GM21723 (cell line): ENCODE data around the gene DUSP10.
A peak's percentile ranks its signal among the peaks of the same experiment; 100 is the strongest.

Experiments used
- ATAC-seq: cut with Tn5 transposase; IDR thresholded peaks from one replicate; pipeline ENCODE4 v1.9.1; 2021; ENCODE audit warnings: mild to moderate bottlenecking, moderate library complexity; ENCODE audit not compliant: unreplicated experiment

The DUSP10 gene

DNA sequence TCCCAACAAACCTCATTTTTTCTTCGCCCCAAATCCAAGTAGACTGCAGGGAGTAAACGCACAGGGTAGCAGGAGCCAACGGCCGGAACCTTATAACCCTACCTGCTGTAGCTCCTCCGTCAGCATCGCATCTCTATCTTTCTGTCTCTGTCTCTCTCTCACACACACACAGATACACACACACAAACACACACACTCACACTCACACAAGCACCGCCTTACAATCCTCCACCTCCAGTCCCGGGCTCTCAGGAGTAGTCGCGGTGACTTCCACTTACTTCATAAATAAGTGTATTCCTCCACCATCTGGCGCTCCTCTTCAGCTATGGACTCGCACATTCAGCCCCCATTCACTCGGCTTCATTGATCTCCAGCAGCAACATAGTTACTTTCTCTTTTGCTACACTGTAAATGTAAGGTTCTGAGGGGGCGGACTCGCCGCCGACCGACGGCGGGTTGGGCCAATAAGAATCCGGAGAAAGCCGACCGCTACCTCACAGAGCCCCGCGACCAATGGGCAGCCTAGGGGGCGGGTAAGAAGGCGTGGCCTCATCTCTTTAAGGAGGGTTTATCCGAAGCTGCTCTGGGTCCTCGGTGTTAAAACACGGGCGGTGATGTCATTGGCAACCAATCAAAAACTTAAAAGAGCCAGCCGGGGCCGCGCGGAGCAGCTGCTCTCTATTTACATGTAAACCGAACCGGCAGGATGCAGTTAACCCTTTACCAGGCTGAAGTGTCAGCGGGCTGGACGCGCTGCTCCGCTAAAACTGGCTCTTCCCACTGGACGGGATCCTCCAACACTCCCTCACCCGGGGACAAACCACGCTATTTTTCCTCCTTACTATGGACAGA, at the start of gene DUSP10:
Gene DUSP10 (minus strand): TSS at position 387 of the 852 bp plus-strand sequence. CDS start 2,345 bp downstream, outside the sequence.
- peak; percentile 76 for ATAC-seq

DNA sequence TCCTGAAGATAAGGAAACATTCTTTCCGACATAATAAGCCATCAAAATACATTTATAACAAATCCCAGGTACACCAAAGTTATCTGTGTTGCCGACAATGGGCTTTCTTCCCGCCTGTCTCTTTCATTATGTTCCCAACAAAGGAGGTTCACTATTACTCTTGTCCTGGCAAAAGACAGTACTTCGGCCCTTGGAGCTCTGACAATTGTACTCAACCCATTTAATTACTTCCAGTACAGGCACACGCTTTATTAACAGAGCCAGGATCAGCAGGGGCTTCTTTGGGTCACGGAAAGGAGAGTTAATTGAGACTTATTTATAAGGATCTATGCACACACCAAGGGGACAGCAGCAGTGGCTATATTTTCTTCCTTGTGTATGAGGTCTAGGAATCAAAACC, 46.6 kb upstream of the DUSP10 start:
- ATAC-seq, result no peak

DNA sequence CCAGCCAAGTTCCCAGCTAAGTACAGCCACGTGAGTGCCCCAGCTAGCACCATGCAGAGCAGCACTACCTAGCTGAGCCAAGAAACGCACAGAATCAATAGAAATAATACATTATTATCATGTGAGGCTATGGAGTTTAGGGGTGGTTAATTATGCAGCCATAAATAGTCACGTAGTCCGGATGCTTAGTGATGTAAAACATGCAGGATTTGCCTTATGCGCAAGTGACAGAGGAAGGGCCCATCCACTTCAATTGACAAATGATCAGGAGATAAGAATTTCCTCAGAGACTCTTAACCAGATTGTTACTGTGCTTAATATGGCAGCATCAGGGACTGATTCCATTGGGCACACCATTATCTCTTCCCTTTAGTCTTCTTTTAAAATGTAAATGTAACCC, 44.8 kb upstream of the DUSP10 start:
- ATAC-seq, result no peak

DNA sequence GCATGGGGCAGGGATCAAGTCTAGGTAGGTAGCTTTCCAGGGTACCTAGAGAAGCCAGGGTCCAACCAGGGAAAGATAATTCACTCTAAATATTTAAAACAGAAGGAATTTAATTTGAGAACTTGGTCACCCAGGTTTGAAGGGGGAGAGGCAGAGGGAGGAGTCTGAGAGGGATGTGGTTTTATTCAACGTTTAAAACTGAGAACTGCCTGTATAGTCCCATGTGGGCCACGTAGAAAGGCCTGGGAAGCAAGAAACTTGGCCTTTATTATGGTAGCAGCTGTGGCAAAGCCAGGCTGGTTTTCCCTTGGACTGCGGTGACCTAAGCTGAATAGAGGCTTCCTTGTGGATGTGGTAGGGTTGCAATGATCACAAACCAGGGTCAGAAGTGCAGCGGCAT, 42.0 kb upstream of the DUSP10 start:
- ATAC-seq, result no peak

DNA sequence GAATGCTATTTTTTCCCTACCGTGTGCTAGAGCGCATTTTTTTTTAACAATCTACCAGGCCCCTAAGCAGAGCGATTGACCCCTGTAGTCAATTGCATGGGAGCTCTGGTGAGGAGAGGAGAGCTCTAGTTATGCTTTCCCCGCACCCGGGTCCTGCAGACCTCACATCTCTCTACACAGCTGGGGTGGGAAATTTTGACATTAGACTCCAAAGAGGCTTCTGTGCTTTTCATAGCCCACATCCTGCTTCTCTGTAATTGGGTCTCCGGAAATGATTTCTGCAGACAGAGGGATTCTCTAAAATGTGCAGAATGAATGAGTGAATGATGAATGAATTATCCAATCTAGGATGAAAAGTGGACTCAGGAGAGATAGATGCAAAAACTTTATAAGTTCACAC, 41.5 kb upstream of the DUSP10 start:
- ATAC-seq, result no peak

DNA sequence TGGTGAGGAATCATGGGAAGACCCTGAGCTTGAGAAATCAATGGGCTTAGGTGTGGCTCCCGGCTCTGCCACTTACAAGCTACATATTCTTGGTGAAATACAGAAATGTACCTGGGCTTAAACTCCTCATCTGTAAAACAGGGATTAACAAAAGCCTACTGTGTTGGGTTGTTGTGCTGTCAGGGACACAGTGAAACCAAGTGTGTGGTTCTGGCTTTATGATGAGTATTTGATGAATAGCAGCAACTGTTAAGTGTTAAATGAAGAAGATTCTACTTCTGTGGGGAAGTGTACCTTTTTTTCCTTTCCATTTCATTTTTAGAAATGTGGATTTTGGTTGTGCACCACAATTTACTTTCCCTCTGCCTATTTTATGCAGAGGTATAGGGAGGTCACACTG, 41.1 kb upstream of the DUSP10 start:
- ATAC-seq, result no peak

DNA sequence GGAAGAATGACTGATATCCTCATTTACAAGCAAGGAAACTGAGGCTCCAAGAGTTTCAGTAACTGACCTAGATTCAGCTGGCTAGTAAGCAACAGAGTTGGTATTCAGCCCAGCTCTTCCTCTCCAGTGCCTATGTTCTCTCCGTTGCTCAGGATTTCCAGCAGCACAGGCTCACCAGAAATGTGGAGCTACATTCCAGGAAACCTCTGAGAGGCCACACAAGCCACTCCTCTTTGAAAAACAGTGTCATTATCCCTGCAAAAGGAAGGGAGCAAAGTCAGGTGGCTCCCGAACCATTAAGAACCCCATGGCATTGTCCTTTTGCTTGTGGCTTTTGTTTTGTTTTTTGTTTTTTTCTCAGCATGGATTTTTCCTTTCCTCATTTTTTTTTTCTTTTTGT, 40.6 kb upstream of the DUSP10 start:
- no peak for ATAC-seq

DNA sequence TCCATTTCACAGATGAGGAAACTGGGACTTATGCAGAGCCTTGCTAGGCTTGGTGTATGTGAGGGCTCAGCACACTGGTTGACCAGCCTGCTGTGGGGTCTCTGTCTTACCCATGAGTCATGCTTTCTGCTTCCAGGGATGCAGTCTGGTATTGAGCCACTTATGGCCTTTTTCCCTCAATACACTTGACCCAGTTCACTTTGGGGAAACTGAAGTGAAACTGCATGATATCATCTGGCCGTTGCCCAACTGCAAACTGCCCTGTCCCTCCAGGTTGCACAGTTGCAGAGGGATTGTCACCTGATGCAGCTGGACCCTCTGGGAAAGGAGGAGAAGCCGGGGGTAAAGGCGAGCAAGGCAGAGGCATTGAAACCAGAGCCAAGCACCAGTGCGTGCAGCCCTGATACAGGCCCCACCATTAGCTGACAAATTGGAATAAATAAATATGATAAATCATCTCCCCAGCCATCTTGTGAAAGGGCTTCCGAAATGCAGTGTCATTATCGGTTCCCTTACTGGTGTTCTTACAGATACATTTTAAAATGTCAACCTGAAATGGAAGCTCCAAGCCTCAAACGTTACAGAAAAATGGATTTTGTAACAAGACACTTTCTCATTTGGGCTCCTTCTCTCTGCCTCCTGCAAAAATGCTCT, 39.3 kb upstream of the DUSP10 start:
- ATAC-seq, result no peak

DNA sequence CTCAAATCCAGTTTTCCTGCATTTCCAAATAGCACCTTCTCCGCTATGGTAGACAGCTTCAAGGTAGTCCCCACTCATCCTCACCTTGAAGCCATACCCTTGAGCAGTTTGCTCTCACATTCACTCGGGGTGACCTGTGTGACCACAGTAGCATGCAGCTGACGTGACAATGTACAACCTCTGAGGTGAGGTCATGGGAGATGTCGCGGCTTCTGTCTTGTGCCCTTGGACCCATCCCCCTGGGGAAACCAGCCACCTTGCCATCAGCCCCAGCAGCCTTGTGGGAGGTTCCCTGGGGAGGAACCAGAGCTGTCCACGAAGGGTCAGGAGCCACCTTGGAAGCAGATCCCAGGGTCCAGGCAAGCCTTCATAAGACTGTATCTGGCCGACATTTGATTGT, 38.3 kb upstream of the DUSP10 start:
- ATAC-seq, result no peak

DNA sequence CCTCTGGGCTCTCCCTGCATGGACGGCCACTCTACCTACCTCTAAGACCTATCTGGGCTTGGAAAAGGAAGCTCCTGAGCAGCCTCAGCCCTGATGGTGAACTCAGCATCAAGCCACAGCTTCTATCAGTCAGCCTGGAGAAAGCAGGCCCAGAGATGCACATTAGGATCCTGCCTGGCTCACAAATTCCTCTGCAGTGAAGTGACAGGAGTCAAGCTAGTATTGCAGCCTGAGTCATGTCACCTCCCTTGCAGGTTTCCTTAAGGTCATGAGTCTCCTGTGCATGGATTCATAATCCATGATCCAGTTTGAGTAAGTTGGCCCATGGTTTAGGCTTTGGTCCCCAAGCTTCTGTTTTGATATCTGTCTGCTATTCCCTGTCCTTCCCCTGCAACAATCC, 37.9 kb upstream of the DUSP10 start:
- ATAC-seq, result no peak

DNA sequence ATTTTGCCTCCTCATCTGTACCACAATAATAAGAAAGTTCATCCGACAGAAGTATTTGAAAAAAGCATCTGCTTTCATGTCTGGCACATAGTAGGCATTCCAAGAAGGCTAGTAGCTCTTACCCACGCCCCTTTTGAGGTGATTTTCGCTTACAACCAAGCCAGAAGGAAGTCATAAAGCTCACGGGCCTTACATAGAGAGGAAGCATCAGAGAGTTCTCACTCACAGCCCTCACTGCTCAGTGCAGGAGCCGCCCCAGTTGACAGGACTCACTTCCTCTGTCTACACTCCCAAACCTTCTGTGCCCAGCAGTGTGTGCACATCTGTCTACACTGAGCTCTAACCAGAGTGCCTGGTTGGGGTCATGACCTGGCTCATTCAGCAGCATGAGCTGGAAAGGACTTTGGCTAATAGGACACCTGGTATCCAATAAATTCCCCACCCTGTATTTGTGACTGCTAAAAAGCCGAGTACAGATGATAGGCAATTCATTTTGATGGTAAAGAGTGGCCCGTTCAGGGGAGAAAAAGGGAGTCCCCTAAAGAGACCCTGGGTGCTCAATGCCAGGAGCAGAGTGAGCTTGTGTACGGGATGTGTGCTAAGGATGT, 36.8 kb upstream of the DUSP10 start:
- peak; percentile 37 for ATAC-seq

DNA sequence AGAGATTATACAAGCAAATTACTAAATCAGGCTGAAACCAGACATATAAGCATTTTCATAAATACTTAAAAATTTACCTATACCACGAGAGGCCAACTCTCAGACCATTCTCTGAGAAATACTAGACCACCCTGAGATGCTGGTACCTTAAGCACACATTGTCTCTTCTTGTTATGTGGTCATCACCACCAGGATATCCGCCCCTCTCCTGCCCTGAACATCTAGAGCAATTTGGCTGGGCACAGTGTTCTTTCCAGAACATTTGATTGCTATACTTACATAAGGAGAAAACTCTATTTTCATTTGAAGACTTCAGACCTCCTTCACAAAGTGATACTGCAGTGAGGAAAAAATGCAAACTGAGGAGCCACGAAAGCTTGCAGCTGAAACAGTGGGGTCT, 36.2 kb upstream of the DUSP10 start:
- ATAC-seq, result peak; percentile 32

DNA sequence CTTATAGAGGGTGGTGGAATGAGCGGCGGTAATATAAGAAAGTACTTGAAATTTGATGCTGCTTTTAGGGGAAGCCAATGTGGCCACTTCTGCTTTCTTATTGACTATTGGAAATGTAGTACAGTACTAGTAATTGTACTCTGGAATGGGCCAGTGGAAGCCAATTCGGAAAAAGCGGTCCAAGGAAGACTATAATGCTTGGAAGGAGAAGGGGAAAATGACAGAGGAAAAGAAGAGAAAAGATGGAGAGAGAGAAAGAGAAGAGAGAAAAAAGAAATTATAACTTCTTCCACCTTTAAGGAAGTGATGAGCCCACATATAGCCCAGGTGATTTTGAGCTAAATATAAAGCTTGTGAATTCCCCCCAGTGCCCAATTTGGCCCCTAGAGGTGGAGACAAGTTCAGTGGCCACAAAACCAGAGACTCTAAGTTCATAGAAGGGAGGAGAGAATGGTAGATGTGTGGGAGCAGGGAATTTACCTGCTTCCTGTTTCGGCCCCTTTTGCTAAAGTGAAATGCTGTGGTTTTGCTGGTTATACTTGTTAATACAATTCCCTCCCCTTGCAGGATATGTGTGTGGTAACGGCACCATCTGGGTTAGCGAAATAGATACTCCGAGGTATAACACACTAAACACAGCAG, 35.7 kb upstream of the DUSP10 start:
- peak; percentile 73 for ATAC-seq

DNA sequence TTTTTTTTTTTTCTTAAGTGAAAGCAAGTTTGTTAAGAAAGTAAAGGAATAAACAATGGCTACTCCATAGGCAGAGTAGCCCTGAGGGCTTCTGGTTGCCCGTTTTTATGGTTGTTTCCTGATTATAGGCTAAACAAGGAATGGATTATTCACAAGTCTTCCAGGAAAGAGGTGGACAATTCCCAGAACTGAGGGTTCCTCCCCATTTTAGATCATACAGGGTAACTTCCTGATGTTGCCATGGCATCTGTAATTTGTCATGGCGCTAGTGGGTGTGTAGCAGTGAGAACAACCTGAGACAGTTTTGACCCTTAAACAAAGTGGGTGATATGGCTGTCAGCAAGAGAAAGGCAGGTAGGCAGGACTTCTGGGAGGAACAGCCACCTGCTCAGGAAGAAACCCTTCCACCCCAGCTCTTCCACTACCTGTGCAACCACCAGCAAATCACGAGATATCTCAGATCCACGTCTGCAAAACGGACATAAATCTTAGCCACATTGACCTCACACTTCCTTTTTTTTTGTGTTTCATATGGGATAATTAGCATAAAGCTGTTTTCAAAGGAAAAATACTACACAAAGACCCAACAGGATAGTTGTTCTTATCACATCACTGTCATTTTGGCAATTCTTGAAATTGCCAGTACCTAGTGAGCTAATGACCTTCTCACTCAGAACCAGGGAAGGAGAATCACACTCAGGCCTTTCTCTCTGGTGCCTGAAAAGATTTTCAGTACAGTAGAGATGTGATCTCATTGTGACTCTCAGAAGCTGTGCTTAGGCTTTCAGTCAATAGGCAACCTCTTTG, 34.8 kb upstream of the DUSP10 start:
- ATAC-seq, result peak; percentile 35

DNA sequence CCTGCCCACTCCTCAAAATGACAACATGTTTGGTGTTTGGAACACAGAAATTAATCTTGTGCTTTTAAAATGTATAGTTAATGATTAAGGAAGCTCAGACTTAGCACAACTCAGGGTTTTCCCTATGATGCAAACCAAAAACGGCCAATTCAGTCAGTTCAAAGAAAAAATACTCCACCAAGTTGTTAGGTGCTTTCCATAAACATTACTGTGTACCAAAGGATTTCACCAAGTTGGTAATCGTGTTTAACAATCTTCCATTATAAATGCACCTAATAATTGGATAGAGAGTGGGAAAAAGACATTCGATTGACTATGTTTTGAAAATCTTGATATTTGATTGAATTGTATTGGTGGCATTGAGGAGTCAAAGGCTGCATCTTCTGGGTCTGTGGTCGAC, 33.3 kb upstream of the DUSP10 start:
- ATAC-seq, result no peak

DNA sequence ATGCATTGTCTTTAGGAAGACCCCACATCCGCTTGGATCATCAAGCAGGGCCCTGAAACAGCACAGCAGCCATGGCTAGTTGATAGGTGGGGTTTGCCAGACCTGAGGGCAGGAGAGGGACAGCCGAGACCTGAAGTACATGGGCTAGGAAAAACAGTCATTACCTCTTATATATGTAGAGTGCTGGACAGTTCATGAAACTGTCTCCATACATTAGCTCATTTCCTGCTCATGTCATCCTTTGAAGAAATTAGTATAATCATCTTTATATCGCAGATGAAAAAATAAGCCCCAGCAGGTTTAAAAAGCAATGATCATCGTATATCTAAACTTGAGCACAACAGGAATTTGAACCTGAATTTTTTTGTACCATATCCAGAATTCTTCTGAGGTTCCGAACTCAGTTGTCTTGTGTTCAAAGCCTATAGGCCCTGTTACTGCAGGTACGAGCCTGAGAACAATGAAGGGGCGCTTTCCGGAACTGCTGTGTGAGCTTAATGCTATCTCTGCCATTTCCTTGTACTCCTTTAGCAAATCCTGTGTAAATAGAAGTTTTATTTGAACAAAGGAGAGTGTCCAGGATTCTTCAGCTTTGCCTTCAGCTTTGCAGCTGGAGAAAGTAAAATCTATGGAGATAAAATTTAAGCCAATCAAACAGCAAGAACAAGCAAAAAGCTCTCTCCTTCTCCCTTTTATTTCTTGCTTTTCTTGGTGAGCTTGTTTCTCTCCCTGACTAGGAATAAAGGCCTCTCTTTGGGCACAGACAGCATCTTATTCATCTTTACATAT, 32.4 kb upstream of the DUSP10 start:
- no peak for ATAC-seq

DNA sequence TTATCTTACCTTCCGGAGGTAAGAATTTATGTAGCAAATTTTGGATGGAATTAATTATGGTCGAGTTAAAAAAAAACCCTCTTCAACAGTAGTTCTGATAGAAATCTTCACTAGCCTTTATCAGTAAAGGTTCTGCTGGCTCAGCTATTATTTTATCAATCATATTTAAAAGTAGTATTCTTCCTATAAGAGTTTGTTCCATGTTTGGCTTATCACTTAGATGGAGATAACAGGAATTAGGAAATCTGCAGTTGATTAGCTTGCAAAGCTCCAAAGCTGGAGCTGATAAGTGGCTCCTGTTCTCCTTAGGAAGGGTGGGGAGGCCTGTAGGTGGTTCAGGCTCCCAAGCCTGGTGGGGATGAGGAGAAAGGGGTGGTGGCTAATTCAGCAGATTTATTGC, 31.5 kb upstream of the DUSP10 start:
- no peak for ATAC-seq

DNA sequence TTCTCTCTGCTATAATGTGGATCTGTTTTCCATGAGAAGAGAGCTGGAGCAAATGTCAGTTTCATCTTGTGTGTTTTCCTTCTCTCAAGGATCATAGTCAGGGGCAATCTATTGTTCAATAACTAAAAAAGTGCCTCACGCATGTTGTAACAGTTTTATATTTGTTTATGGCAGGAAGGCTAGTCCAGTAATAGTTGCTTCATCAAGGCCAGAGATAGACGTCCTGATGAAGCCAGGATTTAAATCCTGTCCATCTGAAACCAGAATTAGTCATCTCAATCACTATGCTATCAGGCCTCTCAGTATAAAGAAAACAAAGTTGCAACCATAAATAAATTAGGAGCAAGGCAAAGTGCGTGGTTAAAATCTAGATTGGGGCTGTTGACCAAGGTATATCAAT, 30.2 kb upstream of the DUSP10 start:
- no peak for ATAC-seq

DNA sequence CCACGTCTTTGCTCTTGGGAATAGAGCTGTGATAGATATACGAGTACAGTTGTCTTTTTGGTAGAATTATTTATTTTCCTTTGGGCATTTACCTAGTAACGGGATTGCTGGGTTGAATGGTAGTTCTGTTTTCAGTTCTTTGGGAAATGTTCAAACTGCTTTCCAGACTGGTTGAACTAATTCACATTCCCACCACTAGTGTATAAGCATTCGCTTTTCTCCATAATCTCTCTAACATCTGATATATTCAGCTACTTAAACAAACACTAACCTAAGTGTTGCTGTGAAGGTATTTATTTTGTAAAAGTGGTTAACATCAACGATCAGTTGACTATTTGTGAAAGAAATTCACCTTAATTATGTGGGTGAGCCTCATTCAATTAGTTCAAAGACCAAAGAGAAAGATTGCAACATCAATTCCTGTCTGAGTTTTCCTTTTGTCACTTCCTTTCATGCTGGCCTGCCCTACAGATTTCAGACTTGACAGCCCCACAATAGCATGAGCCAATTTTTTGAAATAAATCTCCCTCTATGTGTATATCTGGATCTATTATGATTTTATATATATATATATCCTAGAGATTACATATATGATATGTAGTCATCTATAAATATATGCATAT, 26.7 kb upstream of the DUSP10 start:
- ATAC-seq, result no peak

DNA sequence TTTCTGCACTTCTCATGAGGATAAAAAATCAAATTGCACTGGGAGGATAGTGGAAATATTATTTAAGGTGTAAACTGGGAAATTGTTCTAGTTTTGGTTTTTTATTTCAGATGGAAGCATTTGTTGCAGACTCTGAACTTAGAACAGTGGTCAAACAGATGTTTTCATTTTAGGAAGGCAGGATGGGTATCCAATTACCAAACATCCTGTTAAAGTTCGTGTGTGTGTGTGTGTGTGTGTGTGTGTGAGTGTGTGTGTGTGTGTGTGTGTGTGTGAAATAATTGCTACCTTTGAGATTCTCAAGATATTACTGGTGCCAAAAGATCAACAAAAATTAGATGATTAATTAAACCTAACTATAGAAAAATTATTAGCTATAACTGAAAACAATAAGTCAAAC, 24.3 kb upstream of the DUSP10 start:
- ATAC-seq, result no peak
